Liver (tissue), 9 donors: ENCODE results near the gene POFUT2. TPM values are rescaled to one million over a fixed set of nuclear protein-coding genes. Genes with fewer than 3 reads are reported as not detected.

Experiments
- DNase-seq: peaks from one replicate; pipeline ENCODE4 v3.0.0-alpha.2; 2017; ENCODE audit warnings: low spot score
- H3K27ac ChIP-seq, 2 donors: one replicate each; pipeline ENCODE4 v1.7.0; 2013; ENCODE audit warnings: inconsistent platforms in 2 of 2, low read length in 2 of 2, control low read depth in 1 of 2, low read depth in 1 of 2, mild to moderate bottlenecking in 1 of 2
- H3K27me3 ChIP-seq, 4 donors: one replicate each; pipeline versions ENCODE4 v1.6.1 to v1.7.0; 2013; ENCODE audit warnings: low read length in 3 of 4, inconsistent platforms in 1 of 4, mild to moderate bottlenecking in 1 of 4, moderate library complexity in 1 of 4; ENCODE audit not compliant: control insufficient read depth in 4 of 4, insufficient read depth in 4 of 4
- H3K36me3 ChIP-seq, 4 donors: one replicate each; pipeline versions ENCODE4 v1.6.1 to v1.7.0; 2013; ENCODE audit warnings: low read length in 3 of 4, mild to moderate bottlenecking in 3 of 4, low read depth in 1 of 4, moderate library complexity in 1 of 4; ENCODE audit not compliant: control insufficient read depth in 4 of 4, insufficient read depth in 3 of 4
- H3K4me1 ChIP-seq, 4 donors: one replicate each; pipeline versions ENCODE4 v1.6.1 to v1.7.0; 2013; ENCODE audit warnings: low read length in 3 of 4, mild to moderate bottlenecking in 3 of 4, moderate library complexity in 1 of 4; ENCODE audit not compliant: control insufficient read depth in 4 of 4, insufficient read depth in 4 of 4
- H3K4me3 ChIP-seq, 3 donors: one replicate each; pipeline versions ENCODE4 v1.6.1 to v1.7.0; 2013; ENCODE audit warnings: low read length in 3 of 3, control low read depth in 1 of 3, low read depth in 1 of 3, mild to moderate bottlenecking in 1 of 3
- H3K9ac ChIP-seq, 2 donors: one replicate each; pipeline ENCODE4 v1.7.0; 2013; ENCODE audit warnings: low read length in 2 of 2, mild to moderate bottlenecking in 2 of 2, moderate library complexity in 2 of 2, control low read depth in 1 of 2, low read depth in 1 of 2
- H3K9me3 ChIP-seq, 4 donors: one replicate each; pipeline versions ENCODE4 v1.6.1 to v1.7.0; 2013; ENCODE audit warnings: low read length in 3 of 4; ENCODE audit not compliant: control insufficient read depth in 4 of 4
- ATF3 ChIP-seq: IDR thresholded peaks from 2 replicates; pipeline ENCODE4 v1.6.1; 2016; ENCODE audit warnings: antibody characterized with exemption
- CTCF ChIP-seq: fragments of 150-350 bp; IDR thresholded peaks from 2 replicates; pipeline ENCODE4 v1.5.1; 2017; ENCODE audit warnings: improper control_type of control experiment, low read depth, low read length; ENCODE audit not compliant: missing input control
- EGR1 ChIP-seq, 2 donors: IDR thresholded peaks; 2 replicates each; pipeline ENCODE4 v1.6.1; 2016 to 2018; ENCODE audit warnings: antibody characterized with exemption in 2 of 2, low read depth in 2 of 2
- FOXA1 ChIP-seq: IDR thresholded peaks from 2 replicates; pipeline ENCODE4 v1.6.1; 2016; ENCODE audit warnings: antibody characterized with exemption
- GABPA ChIP-seq, 2 donors: IDR thresholded peaks in 1 of 2; conservative IDR thresholded peaks in 1 of 2; 2 replicates each; pipeline ENCODE4 v1.6.1; 2016; ENCODE audit warnings: antibody characterized with exemption in 2 of 2, mild to moderate bottlenecking in 1 of 2, moderate library complexity in 1 of 2
- HNF4G ChIP-seq: IDR thresholded peaks from 2 replicates; pipeline ENCODE4 v1.6.1; 2016; ENCODE audit warnings: antibody characterized with exemption
- JUND ChIP-seq, 2 donors: IDR thresholded peaks; 2 replicates each; pipeline ENCODE4 v1.6.1; 2016; ENCODE audit warnings: antibody characterized with exemption in 2 of 2
- MAX ChIP-seq: IDR thresholded peaks from 2 replicates; pipeline ENCODE4 v1.6.1; 2016; ENCODE audit warnings: antibody characterized with exemption
- NR2F2 ChIP-seq: IDR thresholded peaks from 2 replicates; pipeline ENCODE4 v1.6.1; 2016; ENCODE audit warnings: antibody characterized with exemption
- RAD21 ChIP-seq, 2 donors: IDR thresholded peaks; 2 replicates each; pipeline ENCODE4 v1.6.1; 2016; ENCODE audit warnings: antibody characterized with exemption in 2 of 2, mild to moderate bottlenecking in 2 of 2
- REST ChIP-seq: IDR thresholded peaks from 2 replicates; pipeline ENCODE4 v1.6.1; 2016; ENCODE audit warnings: antibody characterized with exemption, mild to moderate bottlenecking
- RXRA ChIP-seq, 2 donors: IDR thresholded peaks; 2 replicates each; pipeline ENCODE4 v1.6.1; 2017 to 2018; ENCODE audit warnings: antibody characterized with exemption in 2 of 2, mild to moderate bottlenecking in 1 of 2
- TAF1 ChIP-seq: conservative IDR thresholded peaks from 2 replicates; pipeline ENCODE4 v1.6.1; 2016; ENCODE audit warnings: antibody characterized with exemption, mild to moderate bottlenecking
- YY1 ChIP-seq: IDR thresholded peaks from 2 replicates; pipeline ENCODE4 v1.6.1; 2016; ENCODE audit warnings: antibody characterized with exemption, mild to moderate bottlenecking
- WGBS: extraction: QIAGEN DNeasy Blood & Tissue Kit; methylation state at CpG from one replicate; pipeline ENCODE4 v1.1.7; 2013; 5-methylcytosine and 5-hydroxymethylcytosine counted together
- polyA plus RNA-seq, 2 donors: library from polyadenylated mRNA; stranded (reverse) in 1 of 2; unstranded in 1 of 2; fragments of 200-250 nt in 1 of 2; fragments of >200 nt in 1 of 2; fragmentation: Nextera tagmentation in 1 of 2; extraction: Ambion mirVana in 1 of 2; gene quantifications; one replicate each; pipeline versions ENCODE4 v1.2.1 to v1.2.3, GENCODE V29; 2013 to 2015
- total RNA-seq, 2 donors: library from RNA; depleted of rRNA; stranded (reverse); fragments of >200 nt; gene quantifications; one replicate each; pipeline ENCODE4 v1.2.3, GENCODE V29; 2014
- donor health status: healthy.
- donor health status: healthy.
- donor health status: healthy.
- donor health status: healthy.
- donor health status: healthy.

Gene POFUT2
- total and polyA plus RNA-seq, 4 donors: 3.3 to 15.6 (median 7.9) TPM

- 21% methylated on average over 54 of the region's 54 CpGs for WGBS
- Histone ChIP-seq H3K27ac (no peak overlapping the region), H3K9ac (no peak overlapping the region)
Measured at GRCh38 chr21:45286671-45287437, 841 bp downstream of the POFUT2 start.

GRCh38 chr21:45285266-45285931 is 2.3 kb downstream of the POFUT2 start:
- Histone ChIP-seq H3K4me1 (peaks cover 7 to 11% (median 9%) of the 10 kb centered on the region in 4 donors), H3K4me3 (no peak overlapping the region), H3K27ac (no peak overlapping the region), H3K27me3 (no peaks in the 10 kb centered on the region), H3K9me3 (no peaks in the 10 kb centered on the region), H3K36me3 (peaks cover 18 to 47% (median 29%) of the 10 kb centered on the region in 4 donors), H3K9ac (no peak overlapping the region)
- WGBS: 93% methylated on average over 28 of the region's 28 CpGs
- no peak for DNase-seq
- TF ChIP-seq REST: no peak
- TF ChIP-seq RAD21 (IDR thresholded peaks at IDR 0.05): no peak
- TF ChIP-seq GABPA (IDR thresholded peaks at IDR 0.05 in 1 of 2, conservative IDR thresholded peaks at IDR 0.05 in 1 of 2): no peak
- no peak for TF ChIP-seq RXRA (IDR thresholded peaks at IDR 0.05)
- TF ChIP-seq NR2F2: no peak
- TF ChIP-seq JUND (IDR thresholded peaks at IDR 0.05): no peak
- TF ChIP-seq CTCF: no peak
- TF ChIP-seq TAF1: no peak
- no peak for TF ChIP-seq FOXA1
- TF ChIP-seq HNF4G: no peak
- TF ChIP-seq ATF3: no peak
- TF ChIP-seq MAX: no peak
- TF ChIP-seq EGR1 (IDR thresholded peaks at IDR 0.05; ENCODE audit: low read depth in 2 of 2): no peak
- no peak for TF ChIP-seq YY1

More at GRCh38 chr21:45286671-45287437, 841 bp downstream of the POFUT2 start:
- no peak for DNase-seq
- Histone ChIP-seq H3K27me3 (no peaks in the 10 kb centered on the region), H3K4me1 (peaks cover 7 to 11% (median 9%) of the 10 kb centered on the region in 4 donors), H3K36me3 (peaks cover 15 to 32% (median 20%) of the 10 kb centered on the region in 4 donors), H3K4me3 (peak overlapping the region in 2 of 3 donors; percentile 14 to 95), H3K9me3 (no peaks in the 10 kb centered on the region)
- no peak for TF ChIP-seq RAD21 (IDR thresholded peaks at IDR 0.05)
